ENCODE results near the gene TWF2. TPM values are rescaled to one million over a fixed set of nuclear protein-coding genes. Genes with fewer than 3 reads are reported as not detected.

The TWF2 gene
- total RNA-seq, 4 donors from 2014 or later: 31.6 to 74.9 (median 55.7) TPM

- intact Hi-C loops (cut with DNase I): loop anchor here (5.0 kb wide), 1 partner anchor 36 kb away; no protein-coding TSS in a partner anchor
- peak overlapping the region; percentile 95 to 97 (median 96) for H3K27ac ChIP-seq
- 69 to 83% methylated on average over 2 to 3 of the region's 5 CpGs for WGBS, 2 donors
- no peaks in the 10 kb centered on the region for H3K27me3 ChIP-seq
- H3K9me3 ChIP-seq: no peaks in the 10 kb centered on the region
- H3K4me1 ChIP-seq: peaks cover 35 to 85% (median 35%) of the 10 kb centered on the region in 3 donors
- H3K36me3 ChIP-seq: peaks cover 6 to 46% (median 8%) of the 10 kb centered on the region in 3 donors
- TF ChIP-seq POLR2A (IDR thresholded peaks at IDR 0.05) (no peak), CTCF (IDR thresholded peaks at IDR 0.05) (peak in 1 of 6 experiments; percentile 12)
- DNase-seq: no peak
- H3K4me3 ChIP-seq: no peak overlapping the region
These were observed 2.5 kb downstream of the TWF2 start for GRCh38 chr3:52236424-52236886.

DNA sequence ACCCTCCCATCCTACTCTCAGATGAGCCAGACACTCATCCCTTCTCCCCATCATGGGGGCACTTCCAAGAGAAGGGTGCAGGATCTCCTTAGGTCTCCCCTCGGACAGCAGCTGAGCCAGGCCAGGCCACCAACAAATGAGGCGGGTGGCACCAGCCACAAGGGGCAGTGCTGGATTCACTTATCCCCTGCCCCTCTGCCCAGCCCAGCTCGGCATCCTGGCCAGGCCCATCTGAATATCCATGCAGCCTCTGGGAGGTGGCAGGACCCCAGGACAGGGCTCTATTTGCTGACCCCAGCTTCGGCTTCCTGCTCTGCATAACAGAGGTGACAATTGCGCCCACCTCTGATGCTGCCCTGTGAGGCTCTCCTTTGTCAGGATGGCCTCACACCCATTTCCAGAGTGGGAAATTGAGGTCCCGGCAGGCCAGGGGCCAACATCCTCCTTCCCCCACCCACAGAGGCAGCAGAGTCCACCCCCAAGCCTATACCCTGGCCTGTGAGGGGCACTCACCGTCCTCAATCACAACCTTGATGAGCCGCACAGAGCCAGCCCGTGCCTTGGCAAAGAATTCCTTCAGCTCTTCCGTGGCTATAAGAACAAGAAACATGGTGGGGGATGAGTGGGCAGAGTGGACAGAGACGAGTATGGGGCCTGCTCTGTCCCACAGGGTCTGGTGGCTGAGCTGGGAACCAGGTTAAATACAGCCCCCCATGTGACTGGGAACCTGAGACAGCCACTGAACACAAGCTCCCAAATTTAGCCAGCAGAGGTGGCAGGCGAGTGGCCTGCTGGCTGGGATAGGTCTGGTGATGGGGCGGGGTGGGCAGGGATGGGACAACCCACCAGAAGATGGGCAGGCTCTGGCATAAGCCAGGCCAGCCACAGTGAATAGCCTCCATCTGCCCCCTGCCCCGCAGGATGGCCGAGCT, 4.2 kb downstream of the TWF2 start:
- no peak for DNase-seq
- TF ChIP-seq POLR2A (IDR thresholded peaks at IDR 0.05) (no peak), CTCF (IDR thresholded peaks at IDR 0.05) (no peak)
- Histone ChIP-seq H3K27me3 (no peaks in the 10 kb centered on the region), H3K9me3 (no peaks in the 10 kb centered on the region), H3K4me3 (no peak overlapping the region), H3K4me1 (peaks cover 25 to 75% (median 28%) of the 10 kb centered on the region in 3 donors), H3K36me3 (peaks cover 21 to 63% (median 23%) of the 10 kb centered on the region in 3 donors), H3K27ac (no peak overlapping the region)
- intact Hi-C loops (cut with DNase I): loop anchor here (5.0 kb wide), 1 partner anchor 38 kb away; no protein-coding TSS in a partner anchor
- 70 to 95% methylated on average over 6 to 7 of the region's 15 CpGs for WGBS, 2 donors

GRCh38 chr3:52233968-52234367, 5.0 kb downstream of the TWF2 start:
- DNase-seq: no peak
- Histone ChIP-seq H3K27me3 (no peaks in the 10 kb centered on the region), H3K27ac (peak overlapping the region in 1 of 4 donors; percentile 14), H3K4me3 (no peak overlapping the region), H3K4me1 (peaks cover 23 to 69% (median 23%) of the 10 kb centered on the region in 3 donors), H3K9me3 (no peaks in the 10 kb centered on the region), H3K36me3 (peaks cover 29 to 71% (median 31%) of the 10 kb centered on the region in 3 donors)
- TF ChIP-seq CTCF (IDR thresholded peaks at IDR 0.05): no peak
- no peak for TF ChIP-seq POLR2A (IDR thresholded peaks at IDR 0.05)
- intact Hi-C loops (cut with DNase I): no loop called here
- WGBS, 2 donors: 66 to 88% methylated on average over 1 to 3 of the region's 3 CpGs

DNA sequence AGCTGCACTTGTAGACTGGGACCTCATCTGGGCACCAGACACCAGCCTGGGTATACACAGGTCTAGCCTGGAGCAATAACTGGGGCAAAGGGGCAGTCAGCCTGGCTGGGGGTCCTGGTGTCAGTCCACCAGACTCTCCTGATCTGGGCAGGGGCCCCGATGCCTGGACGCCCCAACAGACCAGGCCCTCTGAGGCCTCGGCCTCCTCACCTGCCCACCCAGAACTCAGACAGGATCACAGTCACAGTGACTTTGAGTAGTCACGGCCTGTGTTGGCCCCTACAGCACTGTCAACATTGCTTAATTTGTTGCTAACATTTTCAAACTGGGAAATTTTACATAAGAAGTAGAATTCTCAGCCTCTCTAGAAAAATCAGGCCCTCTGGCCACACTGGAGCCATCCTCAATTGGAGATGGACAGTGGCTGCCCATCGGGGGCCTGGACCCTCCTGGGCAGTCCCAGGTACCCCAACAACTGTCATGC, 5.8 kb downstream of the TWF2 start:
- Histone ChIP-seq H3K4me3 (no peak overlapping the region), H3K36me3 (peaks cover 33 to 79% (median 39%) of the 10 kb centered on the region in 3 donors), H3K9me3 (no peaks in the 10 kb centered on the region), H3K27me3 (no peaks in the 10 kb centered on the region), H3K4me1 (peaks cover 20 to 62% (median 21%) of the 10 kb centered on the region in 3 donors), H3K27ac (no peak overlapping the region)
- TF ChIP-seq POLR2A (IDR thresholded peaks at IDR 0.05): no peak
- TF ChIP-seq CTCF (IDR thresholded peaks at IDR 0.05): no peak
- intact Hi-C loops (cut with DNase I): no loop called here
- DNase-seq: no peak
- WGBS, 2 donors: 94 to 100% methylated on average over 2 to 3 of the region's 5 CpGs

Data from esophagus squamous epithelium (tissue), 5 donors.